Measurements from ENCODE around the gene ELOVL2. TPM values are rescaled to one million over a fixed set of nuclear protein-coding genes. Genes with fewer than 3 reads are reported as not detected.
"Not testable (repeated sequence)": the region's sequence is repeated elsewhere in the genome, so short reads cannot be mapped to it uniquely, and the experiment has no call there.

Gene ELOVL2
- total RNA-seq, 1 experiment from 2014 or later = 11.3 TPM

- no peak for DNase-seq (ENCODE audit: low read depth)
Observed at GRCh38 chr6:11021714-11022113, 22.4 kb downstream of the ELOVL2 start.

GRCh38 chr6:11021003-11021402, 23.1 kb downstream of the ELOVL2 start:
- no peak for DNase-seq (ENCODE audit: low read depth)

DNA sequence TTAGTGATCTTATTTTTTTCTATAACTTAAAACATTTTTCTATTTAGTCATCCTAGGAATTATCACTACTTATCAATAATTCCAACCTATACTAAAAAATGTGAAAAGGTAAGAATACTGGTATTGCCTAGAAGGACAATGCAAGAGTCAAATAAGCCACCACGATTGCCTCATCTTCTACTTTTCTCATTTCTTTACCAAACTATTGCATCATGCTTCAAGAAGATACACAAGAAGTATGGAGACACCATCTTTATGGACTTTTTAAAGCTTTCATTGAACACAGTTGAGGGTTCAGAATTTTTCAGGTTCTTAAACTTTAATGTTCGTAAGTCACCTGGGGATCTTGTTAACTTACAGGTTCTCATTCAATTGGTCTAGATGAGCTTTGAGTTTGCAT, 25.9 kb downstream of the ELOVL2 start:
- DNase-seq (ENCODE audit: low read depth) = no peak

- DNase-seq (ENCODE audit: low read depth) = no peak
Observed at GRCh38 chr6:11017090-11017489, 27.0 kb downstream of the ELOVL2 start.

DNA sequence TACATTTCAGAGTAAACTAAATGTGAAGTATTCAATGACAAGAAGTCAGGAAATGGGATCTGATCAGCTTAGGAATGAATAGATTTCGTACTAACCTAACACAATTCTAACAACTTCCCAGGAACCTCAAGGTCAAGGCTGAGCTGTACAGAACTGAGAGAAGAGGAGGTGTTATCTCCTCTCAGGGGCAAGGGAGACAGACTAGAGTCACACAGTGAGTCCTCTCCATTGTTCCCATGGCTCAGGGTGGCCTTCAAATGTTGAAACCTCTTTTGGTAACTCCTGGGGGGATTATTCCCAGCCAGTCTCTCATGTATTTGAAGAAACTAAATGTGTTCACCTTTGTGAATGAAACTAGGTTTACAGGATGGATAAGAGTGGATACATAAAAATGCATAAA, 27.7 kb downstream of the ELOVL2 start:
- no peak for DNase-seq (ENCODE audit: low read depth)

DNA sequence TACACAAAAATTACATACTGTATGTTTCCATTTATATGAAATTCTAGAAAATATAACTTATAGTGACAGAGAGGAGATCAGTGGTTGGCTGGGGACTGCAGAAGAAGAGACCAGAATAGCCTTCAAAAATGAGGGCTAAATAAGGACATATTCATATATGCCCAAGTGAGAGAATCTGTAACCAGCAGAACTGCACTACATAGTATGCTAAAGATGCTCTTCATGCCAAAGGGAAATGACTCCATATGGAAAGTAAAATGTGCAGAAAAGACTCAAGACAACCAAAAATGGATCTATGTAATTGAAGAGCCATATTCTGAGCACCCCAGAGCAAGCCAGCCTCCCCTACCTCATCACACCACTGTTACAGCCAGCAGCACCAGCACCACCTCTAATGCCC, 29.0 kb downstream of the ELOVL2 start:
- DNase-seq (ENCODE audit: low read depth) = no peak

DNA sequence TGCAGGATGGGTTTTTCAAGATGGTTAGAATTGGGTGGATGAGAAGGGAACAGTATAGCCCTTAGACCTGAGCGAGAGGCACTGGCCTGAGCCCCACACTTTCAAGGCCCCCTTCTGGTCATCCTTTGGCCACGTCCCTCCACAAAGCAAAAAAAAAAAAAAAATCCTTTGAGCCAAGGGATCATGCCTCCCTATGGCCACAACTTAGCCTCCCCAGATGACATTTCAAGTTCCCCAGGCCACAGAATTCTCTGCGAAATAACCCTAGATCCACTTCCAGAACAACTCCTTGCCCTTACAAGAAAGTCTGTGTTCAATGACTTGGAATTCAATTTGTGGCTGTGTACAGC, 30.4 kb downstream of the ELOVL2 start:
- no peak for DNase-seq (ENCODE audit: low read depth)

DNA sequence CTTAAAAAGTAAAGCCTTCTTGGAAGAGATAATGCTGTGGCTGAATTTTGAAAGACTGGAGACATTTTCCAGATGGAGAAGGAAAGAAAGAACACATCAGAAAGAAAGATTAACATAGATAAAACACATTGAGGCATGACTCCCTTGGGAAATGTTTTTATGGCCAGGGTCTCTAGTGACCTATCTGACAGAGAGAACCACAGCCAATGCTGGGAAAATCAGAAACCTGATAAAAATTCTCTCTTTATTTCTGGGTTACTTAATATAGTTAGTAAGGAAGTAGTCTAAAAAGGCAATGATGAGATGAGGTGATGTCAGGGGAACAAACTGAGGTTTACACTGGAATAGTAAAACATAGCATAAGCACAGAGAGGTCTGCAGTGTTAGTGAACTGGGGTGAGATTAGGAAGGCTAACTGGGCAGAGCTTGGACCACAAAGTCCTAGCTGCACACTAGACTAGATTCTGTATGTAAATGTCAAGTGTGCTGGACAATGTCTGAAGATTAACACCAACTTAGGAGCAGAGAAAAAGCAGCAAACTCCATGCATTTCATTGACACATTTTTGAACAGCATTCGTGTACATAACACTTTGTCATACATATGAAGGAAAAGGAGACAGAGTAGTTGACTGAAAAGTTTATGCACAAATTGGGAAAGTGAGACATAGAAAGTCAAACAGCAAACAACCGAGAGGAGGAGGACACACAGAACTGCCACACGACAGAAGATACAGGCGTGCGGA, 31.0 kb downstream of the ELOVL2 start:
- no peak for DNase-seq (ENCODE audit: low read depth)

GRCh38 chr6:11012295-11012754, 31.8 kb downstream of the ELOVL2 start:
- DNase-seq (ENCODE audit: low read depth) = no peak

- DNase-seq (ENCODE audit: low read depth) = peak; percentile 27
Observed at GRCh38 chr6:11011787-11012234, 32.3 kb downstream of the ELOVL2 start.

- peak; percentile 81 for DNase-seq (ENCODE audit: low read depth)
Observed at GRCh38 chr6:11009353-11009752, 34.8 kb downstream of the ELOVL2 start.

GRCh38 chr6:11008821-11009220, 35.3 kb downstream of the ELOVL2 start:
- no peak for DNase-seq (ENCODE audit: low read depth)

GRCh38 chr6:11007715-11008608, 36.1 kb downstream of the ELOVL2 start:
- DNase-seq (ENCODE audit: low read depth) = peak; percentile 74

GRCh38 chr6:11006061-11006460, 38.0 kb downstream of the ELOVL2 start:
- no peak for DNase-seq (ENCODE audit: low read depth)

DNA sequence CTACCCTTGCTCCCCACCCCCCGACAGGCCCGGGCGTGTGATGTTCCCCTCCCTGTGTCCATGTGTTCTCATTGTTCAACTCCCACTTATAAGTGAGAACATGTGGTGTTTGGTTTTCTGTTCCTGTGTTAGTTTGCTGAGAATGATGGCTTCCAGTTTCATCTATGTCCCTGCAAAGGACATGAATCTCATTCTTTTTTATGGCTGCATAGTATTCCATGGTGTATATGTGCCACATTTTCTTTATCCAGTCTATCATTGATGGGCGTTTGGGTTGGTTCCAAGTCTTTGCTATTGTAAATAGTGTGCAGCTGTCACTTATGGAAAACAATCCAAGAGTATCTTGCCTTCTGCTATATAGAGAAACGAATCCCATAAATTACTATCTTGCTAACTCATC, 40.8 kb downstream of the ELOVL2 start:
- DNase-seq (ENCODE audit: low read depth) = not testable (repeated sequence)

- no peak for DNase-seq (ENCODE audit: low read depth)
Observed at GRCh38 chr6:11002176-11002575, 41.9 kb downstream of the ELOVL2 start.

- peak; percentile 69 for DNase-seq (ENCODE audit: low read depth)
Observed at GRCh38 chr6:10999994-11000393, 44.1 kb downstream of the ELOVL2 start.

DNA sequence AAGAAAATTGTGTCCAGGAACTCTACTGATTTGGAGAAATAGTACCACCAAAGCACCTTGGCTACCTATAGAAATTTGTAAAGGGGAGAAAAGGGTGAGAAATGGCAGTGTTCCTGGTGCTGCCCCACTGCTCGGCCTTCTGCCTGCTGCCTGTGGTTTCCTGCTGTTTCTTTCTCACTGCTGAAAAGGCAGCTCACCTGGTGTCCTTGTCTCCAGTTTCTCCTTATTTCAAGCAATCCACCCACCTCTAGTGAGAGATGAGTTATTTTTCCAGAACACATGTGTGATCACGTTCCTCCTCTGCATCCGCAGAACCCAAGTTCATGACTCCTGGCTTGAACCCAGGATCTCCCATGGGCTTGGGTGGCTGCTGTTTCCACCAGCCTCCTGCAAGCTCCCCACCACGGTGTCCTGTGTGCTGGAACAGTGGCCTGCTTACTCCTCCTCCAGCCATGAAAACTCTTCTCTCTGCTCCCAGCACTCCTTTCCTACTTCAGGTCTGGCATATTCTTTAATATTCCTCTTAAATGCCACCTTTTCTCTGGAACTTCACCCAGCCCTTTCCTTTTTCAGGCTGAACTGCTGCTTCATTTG, 48.9 kb downstream of the ELOVL2 start:
- no peak for DNase-seq (ENCODE audit: low read depth)

DNA sequence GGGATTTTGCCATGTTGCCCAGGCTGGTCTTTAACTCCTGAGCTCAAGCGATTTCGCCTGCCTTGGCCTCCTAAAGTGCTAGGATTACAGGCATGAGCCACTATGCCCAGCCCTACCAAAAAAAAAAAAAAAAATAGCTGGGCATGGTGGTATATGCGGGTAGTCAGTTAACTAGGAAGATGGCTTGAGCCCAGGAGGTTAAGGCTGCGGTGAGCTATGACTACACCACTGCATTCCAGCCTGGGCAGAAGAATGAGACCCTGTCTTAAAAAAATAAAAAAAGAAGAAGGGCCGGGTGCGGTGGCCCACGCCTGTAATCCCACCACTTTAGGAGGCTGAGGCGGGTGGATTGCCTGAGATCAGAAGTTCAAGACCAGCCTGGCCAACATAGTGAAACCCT, 50.2 kb downstream of the ELOVL2 start:
- DNase-seq (ENCODE audit: low read depth) = peak; percentile 32

DNA sequence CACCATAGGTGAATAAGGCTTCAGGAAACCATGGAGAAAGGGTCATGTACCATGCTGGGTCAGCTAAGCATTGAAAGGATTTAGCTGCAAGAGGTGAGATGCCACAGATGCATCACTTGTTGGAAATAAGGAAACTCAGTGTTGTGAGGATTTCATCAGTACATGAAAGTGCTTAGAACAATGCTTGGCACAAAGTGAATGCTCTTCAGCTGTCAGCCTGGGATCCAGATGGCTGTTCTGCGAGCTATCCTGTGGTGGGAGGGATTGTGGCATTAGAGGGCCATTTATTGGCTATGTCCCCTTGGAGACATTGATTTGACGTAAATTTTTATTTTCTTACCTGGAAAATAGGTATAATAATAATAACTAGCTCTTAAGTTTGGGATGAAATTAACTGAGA, 53.0 kb downstream of the ELOVL2 start:
- no peak for DNase-seq (ENCODE audit: low read depth)

- DNase-seq (ENCODE audit: low read depth) = no peak
Observed at GRCh38 chr6:10989587-10989986, 54.5 kb downstream of the ELOVL2 start.

GRCh38 chr6:10984959-10985358, 59.1 kb downstream of the ELOVL2 start:
- not testable (repeated sequence) for DNase-seq (ENCODE audit: low read depth)

GRCh38 chr6:10981409-10981808, 62.7 kb downstream of the ELOVL2 start:
- no peak for DNase-seq (ENCODE audit: low read depth)
